Activated naive CD4-positive, alpha-beta T cell treated with Interleukin-2 at 50 U/mL for 16 hours (primary cell): ENCODE measurements around the gene GAN.
"Not testable (repeated sequence)": the region's sequence is repeated elsewhere in the genome, so short reads cannot be mapped to it uniquely, and the experiment has no call there.

Experiments
- DNase-seq: peaks from one replicate; pipeline ENCODE4 v3.0.0-alpha.2; 2020

GAN gene

DNA sequence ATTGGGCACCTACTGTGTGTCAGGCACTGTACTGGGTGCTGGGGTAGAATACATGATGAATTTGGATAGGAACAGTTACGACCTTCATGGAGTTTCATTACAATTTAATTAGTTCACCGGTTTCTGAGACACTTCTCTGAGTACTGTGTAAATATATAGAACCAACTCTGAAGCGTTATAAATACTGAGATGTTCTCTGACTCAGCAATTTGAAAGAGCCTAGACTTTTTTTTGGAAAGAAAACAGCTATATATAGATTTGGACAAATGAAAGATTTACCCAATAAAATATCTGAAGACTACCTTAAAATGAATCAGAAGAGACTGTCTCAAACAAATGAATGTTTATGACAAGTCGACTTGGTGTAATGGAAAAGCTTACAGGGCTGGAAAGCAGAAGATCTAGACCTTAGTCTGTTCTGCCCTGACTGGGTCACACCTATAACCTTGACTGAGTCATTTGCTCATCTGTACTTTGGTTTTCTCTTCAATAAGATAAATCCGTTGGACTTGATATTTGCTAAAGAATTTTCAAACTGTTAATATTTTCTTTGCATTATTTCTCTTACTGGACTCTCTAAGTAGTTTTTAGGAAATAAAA is 4.6 kb upstream of the GAN start:
- DNase-seq, result no peak

DNA sequence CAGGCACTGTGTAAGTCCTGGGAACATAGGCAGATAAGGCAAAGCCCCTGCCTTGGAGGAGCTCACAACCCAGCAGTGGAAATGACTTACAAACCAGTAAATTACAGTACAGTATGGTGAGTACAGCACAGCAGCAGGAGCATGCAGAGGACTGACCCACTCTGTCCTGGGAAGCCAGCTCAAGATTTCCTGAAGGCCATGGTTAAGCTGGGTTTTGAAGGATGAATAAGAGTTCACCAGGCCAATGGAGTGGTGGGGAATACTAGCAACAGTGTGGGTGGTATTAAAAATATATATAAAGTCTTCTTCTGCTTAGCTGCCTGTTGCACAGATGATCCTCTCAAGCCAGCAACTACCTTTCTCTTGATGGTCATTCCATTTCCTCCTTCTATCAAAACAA is 3.0 kb upstream of the GAN start:
- no peak for DNase-seq

DNA sequence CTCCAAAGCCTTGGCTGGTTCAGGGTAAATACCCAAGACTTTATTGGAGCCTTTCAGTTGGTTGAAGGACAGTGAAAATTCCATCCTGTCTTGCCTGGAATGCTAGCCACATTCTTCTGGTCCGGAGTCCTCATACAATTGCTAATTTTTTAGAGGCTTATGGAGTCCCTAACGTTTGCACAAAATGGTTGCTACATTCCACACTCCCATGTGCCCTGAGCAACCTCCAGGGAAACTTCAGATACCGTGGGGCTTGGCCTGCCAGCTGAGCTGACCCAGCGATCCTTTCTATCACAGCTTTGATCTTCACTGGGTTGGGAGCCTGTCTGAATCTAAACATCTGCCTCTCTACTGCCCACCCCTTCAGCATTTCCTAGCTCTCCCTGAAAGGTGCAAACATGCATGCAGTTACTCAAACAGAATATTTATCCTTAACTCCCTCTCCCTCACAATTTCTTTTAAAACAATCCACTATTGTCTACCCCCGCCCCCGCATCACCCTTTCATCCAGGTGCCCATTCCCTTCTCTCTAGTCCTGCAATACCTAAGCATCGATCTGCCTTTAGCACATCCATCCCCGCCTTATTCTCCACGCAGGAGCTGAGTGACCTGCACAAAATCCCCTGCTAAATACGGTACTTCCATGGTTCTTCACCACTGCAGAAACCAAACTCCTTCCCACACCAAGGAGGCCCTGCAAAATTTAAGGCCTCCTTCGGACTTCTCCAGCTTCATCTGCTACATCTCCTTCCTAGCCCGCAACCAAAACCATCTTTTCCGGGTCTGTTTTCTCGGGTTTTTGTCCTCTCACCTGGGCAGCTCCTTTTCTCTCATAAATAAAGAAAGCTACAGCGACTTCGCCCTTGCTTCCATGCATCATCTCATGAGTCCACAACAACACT is 810 bp upstream of the GAN start:
- no peak for DNase-seq

DNA sequence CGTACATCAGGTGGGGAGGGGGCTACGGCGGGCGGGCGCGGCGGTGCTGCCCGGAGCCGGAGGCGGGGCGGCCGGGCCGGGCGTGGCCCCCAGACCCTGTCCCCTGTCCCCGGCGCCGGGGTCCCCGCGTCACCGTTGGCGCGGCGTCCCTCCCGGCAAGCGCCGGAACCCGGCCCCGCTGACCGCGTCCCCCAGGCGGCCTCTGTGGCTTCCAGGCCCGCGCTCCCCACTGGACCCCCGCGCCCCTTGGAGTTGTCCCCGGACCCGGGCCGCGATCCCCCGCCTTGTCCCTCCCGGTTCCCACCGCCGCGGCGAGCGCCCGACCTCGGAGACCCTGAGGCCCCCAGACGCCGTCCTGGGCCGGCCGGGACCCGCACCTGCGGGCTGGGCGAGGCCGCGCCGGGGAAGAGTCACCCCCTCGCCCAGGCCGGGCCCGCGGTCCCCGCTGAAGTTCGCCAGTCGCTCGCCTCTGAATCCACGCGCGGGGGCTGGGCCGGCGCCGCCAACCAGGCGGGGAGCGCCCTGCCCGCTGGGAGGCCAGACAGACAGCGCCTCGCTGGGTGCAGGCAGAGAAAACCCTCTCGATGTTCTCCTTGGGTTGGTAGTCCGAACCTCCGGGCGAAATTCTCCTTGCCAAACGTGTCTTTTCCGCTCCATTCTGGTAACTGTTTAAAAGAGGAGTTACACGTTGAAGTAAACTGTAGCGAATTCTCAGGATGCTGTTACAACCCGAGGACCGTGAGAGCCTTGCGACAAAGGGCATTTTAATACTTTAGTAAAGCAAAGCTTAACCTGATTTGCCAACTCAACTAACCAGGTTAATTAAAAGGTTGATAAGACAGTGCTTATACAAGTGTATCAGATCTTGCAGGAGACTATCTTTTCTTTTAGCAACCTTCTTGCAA is 761 bp downstream of the GAN start:
- peak; percentile 54 for DNase-seq

DNA sequence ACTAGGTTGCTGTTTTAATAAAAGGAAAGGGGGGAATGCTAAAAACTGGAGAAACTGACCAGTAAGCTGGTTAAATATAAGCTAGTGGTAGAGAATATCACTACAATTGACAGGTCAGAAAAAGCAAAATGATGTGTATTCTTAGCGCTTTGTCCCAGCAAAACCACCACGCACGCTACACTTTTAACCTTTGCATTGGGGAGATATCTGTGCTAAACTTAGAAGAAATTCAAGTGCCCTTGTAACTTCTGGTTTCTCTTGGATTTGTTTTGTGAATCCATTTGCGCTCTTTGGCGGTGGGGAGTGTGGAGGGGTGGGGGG is 1.4 kb downstream of the GAN start:
- DNase-seq, result no peak

DNA sequence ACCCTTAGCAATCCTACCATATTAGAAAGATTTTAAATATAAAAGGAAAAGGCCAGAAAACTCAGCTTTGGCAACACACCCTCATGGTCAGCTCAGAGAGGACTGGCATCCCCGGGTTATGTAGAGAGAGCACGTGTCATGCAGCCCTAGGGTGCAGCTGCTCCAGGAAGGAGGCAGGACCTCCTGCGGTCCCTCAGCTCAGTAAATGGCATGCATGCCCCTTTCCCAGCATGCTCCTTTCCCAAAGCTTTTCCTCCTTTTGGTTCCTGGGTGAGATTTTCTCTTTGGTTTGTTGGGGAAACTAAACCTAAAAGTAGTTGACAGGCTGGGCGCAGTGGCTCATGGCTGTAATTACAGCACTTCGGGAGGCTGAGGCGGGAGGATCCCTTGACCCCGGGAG is 3.9 kb downstream of the GAN start:
- DNase-seq, result no peak

DNA sequence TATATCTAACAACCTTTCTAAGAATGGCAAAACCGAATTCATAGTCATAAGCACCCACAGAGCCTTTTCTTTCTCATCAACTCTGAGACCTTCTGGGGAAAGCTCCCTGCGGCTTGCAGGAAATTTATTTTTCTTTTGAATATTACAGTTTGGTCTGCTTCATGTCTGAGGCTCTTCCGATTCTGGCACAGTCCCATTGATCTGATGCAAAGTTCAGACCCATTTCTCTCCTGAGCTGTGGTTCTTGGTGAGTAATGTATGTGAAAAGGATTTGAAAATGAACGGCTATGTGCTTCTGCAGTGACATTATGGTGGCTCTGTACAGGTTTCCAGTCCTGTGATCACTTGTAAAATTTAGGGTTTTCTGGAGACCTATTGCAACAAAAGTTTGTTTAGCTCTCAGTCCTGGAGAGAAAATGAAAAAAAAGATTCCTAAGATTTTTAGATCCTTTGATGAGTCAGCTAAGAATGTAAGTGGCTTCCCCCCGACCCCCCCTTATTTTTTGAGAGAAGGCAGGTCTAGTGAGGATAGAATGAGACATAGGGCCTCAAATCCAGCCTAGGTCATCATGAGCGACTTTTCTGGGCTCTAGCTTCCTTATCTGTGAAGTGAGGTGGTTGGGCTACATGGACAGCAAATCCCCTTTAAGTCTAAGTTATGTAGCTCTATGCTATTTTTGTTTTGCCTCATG is 4.6 kb downstream of the GAN start:
- DNase-seq, result no peak

DNA sequence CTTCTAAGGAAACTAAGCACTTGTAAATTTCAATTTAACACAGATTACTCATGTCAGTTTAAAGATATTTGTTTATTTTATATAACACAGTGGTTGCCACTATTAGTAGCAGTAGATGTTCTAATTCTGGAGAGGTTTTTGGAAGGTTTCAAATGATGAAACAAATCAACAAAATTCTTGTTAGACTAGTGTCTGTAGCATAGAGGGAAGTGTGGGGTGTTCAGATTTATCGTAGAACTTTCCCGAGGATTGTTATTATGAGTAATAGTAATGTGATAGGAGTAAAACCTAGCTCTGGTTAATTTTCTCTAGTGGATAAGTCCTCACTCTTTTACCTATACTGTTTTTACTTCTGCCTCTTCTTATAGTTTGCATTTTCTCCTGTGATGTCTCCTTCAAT is 6.3 kb downstream of the GAN start:
- no peak for DNase-seq

DNA sequence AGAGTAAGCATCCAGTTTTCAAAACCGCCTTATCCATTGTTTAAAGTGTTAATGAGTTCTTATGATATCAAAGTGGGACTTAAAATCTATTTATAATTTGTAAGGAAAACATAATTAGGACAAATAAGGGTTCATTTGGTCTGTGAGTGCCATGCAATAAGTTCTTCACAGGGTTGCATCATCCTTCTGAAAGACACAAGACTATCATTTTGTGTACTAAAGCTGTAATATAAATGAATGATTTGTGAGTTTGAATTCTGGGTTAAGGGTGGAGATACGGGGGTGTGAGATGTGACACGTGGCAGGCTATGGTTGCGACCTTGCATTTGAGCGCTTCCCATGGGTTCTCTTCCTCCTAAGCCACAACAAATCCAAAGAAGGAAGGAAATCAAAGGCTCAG is 6.8 kb downstream of the GAN start:
- no peak for DNase-seq

DNA sequence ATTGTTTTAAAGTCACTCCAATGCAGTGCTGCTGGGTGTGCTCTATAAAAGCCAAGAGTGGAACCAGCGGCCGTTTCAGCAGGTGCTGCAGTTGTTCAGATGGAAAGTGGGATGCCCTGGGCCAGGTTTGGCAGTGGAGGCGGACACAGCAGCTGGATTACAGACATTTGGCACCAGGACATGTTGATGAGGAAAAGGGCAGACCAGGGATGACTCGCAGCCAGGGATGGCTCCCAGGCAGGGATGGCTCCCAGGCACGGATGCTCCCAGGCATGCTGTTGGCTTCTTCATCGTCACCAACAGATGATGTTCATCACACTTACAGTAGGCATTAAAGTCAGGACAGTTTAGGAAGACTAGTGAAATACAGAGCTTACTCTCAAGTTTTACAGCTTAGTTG is 10.0 kb downstream of the GAN start:
- DNase-seq, result no peak

DNA sequence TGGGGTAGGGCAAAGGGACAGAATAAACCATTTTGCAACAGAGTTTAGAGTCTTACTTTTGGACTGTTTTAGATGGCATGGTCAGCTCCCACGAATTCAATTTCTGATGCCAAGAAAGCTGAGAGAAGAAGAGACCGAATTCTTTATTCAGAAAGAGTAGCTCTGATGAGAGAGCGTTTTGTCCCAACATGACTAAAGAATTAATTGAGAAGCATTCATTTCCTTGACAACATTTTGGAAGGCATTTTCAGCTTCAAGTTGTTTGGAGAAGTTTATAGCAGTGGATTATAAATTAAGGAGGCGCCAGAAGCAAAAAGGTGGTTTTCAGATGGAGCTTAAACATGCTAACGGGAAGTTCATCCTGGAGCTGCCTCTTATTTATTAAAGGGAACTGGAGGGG is 12.2 kb downstream of the GAN start:
- DNase-seq, result no peak

DNA sequence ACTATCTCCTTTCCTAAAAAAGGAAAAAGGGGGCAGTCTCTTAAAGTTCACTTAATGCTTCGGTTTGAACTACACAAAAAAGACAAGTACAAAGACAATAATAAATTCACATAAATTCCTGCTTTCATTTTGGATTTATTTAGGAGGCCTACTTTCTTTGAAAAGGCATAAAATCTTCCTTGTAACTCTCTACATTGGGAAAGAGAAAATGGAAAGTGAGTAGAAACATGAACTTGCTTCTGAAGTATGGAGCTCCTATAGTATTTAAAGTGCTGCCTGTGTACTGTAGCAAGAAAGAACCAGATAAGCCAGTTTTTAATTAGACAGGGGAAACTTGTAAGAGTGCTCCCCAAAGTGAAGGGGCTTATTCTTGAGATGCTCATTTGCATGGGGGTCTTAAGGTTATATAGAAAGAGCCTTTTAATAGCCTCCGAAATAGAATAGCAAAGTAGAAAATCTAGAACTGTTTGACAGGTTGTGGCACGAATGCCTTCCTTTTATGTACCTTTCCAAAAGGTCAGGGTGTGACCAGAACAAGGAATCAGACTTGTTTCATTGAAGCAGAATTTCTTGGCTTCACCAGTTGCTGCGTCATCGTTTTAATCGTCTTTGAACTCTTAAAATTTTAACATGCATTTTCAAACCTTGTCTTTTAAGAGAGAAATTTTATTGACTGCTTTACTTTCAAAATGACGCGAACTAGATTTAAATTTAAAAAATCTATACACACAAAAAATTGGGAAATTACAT is 12.9 kb downstream of the GAN start:
- DNase-seq, result no peak

DNA sequence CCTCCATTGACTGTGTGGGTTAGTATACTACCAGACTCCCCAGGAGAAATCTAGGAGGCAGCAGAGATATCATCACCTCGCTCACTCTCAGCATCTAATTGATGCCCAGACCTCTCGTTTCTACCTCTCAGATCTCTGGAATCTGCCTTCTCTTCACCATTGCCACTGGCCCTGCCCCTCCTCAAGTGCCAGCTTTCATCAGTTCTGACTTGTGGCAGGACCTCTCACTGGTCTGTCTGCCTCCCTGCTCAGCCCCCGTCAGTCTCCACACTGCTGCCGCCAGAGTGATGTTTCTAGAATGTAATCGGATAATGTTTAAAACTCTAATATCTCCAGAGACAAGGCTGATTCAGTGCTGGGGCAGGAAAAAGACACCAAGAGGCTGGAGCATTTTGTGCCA is 15.2 kb downstream of the GAN start:
- DNase-seq, result no peak

DNA sequence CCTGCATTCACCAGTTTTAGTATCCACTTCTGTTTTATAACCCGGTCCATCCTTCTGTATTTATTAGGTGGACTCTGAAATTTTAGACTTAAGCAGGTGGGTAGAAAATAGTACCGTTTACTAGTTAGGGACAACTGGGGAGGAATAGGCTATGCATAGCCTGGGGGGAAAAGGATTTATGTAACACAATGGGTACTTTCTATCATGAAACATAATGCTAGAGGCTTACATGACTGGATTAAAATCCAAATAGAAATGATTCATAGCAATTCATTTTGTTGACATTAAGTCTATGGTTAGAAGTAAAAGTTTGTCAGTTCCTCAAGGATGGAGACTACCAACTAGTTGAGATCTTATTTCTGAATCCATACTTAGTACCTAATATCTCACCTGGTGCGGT is 18.6 kb downstream of the GAN start:
- DNase-seq, result no peak

DNA sequence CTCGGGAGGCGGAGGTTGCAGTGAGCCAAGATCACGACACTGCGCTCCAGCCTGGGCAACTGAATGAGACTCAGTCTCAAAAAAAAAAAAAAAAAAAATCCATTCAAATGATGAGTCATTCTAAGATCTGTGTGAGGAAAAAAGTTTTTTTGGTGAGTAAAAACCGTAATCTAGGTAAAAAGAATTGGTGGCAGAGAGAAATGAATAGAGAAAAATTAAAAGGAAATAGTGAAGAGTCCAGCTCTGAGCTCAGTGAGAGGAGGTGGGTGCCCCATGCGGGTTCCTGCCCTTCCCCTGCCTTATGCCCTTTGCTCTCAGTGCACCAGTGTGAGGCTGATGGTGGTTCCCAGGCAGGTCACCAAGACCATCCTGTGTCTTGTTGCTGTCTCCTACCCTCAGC is 20.9 kb downstream of the GAN start:
- peak; percentile 33 for DNase-seq

DNA sequence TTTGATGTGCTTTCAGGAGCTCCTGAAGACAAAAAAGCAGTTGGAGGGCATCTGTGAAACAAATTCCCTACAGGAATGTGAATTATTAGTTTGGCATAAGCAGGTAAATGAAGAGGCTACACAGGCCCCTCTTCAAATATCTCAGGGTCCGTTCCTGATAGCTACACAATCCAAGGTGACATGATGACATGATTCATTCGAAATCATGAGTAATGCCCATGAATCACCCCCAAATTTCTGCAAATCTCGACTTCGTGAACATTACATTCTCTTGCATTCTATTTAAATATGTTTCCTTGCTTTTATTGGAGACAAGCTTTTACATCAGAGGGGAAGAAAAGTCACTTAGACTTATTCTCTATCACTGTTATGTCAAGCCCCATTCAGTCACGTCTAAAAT is 22.3 kb downstream of the GAN start:
- DNase-seq, result no peak

DNA sequence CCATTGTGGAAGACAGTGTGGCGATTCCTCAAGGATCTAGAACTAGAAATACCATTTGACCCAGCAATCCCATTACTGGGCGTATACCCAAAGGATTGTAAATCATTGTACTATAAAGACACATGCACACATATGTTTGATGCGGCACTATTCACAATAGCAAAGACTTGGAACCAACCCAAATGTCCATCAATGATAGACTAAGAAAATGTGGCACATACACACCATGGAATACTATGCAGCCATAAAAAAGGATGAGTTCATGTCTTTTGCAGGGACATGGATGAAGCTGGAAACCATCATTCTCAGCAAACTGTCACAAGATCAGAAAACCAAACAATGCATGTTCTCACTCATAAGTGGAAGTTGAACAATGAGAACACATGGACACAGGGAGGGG is 30.4 kb downstream of the GAN start:
- not testable (repeated sequence) for DNase-seq

DNA sequence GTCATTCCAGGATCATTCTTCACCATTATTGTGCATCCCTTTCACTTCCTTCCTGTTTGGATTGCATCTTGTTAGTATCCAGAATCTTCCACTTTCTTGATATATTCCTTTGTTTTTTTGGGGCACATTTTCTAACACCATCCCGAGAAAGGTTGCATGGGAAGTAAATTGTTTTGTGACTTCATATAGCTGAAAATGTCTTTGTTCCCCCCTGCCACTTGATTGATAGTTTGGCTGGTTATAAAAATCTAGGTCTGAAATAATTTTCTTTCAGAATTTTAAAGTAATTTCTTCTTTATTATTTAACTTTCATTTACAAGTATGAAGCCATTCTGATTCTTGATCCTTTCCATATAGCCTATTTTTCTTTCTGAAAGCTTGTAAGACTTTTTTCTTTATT is 32.7 kb downstream of the GAN start:
- DNase-seq, result no peak

DNA sequence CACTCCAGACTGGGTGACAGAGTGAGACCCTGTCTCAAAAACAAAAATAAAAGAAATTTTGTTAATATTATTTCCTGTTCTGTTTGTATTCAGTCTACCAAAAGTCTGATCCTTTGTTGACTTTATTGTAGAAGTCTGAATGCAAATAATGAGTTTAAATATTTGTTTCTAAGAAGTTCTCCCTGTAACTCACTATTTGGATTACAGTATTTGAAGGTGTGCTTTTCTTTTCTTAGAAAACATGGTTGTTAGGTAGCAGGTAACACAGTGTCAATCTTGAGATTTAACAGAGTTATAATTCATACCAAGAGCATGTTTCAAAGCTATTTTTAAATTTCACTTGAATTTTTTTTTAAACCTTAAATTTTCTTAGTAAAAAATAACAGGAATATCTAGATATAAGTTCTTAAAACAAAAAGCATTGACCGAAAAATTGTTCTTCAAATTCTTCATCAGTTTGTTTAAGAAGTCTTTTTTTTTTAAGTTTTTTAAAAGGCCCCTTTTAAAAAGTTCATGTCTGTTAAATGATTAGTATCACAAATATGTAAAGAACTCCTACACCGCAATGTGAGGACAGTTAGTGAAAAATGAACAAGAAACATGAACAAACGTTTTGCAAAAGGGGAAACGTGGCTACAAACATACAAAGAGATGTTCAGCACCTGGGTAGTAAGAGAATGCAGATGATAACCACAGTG is 35.0 kb downstream of the GAN start:
- no peak for DNase-seq

DNA sequence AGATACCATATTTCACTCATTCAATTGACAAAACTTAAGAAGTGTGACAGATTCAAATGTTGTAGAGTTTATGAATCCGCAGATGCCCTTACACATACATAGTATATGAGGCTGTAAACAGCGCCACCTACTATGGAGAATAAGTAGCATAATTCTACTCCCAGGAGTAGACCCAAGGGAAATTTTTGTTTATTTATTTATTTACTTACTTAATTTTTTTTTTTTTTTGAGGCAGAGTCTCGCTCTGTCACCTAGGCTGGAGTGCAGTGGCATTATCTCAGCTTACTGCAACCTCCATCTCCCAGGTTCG is 35.5 kb downstream of the GAN start:
- no peak for DNase-seq

DNA sequence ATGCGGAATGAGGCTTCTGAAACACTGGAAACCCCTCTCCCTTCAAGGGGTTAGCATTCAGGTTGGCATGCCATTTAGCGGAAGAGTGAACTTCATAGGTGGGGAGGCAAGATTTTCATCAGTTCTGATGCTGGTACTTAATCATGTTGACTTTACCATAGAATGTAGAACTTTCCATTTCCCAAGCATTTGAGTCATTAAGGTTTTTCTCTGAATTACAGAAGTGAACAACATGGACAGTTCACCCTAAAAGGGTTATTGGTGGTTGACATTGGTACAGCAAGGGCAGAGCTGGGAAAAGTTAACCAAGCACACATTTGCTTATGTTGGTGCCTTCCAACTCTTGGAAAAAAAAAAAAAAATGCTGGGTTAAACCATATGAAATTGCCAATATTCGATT is 39.1 kb downstream of the GAN start:
- no peak for DNase-seq

DNA sequence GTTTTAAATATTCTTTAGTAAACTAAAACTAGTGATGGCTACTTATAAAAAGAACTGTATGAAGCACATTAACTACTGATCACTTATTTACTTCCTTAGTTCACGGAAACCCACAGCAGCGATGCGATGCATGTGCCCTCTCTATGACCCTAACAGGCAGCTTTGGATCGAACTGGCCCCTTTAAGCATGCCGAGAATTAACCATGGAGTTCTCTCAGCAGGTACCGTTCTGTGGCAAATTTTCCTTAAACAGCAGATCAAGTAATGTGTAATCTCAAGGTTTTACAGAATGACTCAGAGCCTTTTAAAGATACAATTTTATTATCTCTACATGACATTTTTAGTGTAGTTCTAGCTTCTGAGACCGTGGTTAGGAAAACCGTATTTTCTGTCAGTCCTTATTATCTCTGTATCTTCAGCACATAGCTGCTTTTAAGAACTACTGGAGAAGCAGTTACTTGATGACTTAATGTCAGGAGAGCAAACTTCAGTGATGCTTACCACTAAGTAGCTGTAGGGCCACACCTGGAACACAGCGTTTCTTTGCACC is 43.0 kb downstream of the GAN start:
- no peak for DNase-seq
